ENCODE results near the gene AKAP11.

Gene AKAP11

DNA sequence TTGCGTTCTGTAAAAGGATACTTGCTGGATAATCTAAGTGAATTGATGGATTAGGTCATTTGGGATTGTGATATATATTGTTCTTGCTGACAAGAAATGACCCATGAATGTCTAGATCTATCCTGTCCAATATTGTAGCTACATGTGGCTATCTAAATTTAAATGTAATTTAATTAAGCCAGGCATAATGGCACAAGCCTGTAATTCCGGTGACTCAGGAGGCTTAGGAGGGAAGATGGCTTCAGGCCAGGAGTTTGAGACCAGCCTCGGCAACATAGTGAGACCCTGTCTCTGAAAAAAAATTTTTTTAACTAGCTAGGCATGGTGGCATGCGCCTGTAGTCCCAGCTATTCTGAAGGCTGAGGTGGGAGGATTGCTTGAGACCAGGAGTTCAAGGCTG is 39.3 kb upstream of the AKAP11 start:
- DNase-seq (ENCODE audit: low read depth in 2 of 2): no peak
- H3K4me3 ChIP-seq (replicated peaks in 1 of 2; ENCODE audit: low read depth in 2 of 2, low read length in 2 of 2): no peak overlapping the region
- TF ChIP-seq, protein P1, sequence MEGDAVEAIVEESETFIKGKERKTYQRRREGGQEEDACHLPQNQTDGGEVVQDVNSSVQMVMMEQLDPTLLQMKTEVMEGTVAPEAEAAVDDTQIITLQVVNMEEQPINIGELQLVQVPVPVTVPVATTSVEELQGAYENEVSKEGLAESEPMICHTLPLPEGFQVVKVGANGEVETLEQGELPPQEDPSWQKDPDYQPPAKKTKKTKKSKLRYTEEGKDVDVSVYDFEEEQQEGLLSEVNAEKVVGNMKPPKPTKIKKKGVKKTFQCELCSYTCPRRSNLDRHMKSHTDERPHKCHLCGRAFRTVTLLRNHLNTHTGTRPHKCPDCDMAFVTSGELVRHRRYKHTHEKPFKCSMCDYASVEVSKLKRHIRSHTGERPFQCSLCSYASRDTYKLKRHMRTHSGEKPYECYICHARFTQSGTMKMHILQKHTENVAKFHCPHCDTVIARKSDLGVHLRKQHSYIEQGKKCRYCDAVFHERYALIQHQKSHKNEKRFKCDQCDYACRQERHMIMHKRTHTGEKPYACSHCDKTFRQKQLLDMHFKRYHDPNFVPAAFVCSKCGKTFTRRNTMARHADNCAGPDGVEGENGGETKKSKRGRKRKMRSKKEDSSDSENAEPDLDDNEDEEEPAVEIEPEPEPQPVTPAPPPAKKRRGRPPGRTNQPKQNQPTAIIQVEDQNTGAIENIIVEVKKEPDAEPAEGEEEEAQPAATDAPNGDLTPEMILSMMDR (IDR thresholded peaks at IDR 0.05; ENCODE audit: low read depth, low read length): no peak

DNA sequence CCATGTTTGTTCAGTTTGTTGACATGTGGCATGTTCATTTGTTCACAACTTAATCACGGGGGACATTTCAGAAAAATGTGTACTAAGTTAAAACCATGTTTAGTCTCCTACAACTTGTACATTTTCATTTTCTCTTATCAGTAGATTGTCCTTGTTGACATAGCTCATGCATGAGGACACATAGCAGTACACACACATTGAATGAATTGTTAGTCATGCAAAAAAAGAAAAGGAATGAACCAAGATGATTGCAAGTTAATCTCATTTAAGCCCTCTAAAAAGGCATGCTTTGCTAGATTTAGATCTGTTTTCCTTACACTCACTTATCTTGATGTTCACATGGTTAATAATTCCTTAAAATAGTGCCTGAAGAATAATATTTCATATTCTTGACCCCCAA is 38.2 kb upstream of the AKAP11 start:
- no peak for DNase-seq (ENCODE audit: low read depth in 2 of 2)
- no peak overlapping the region for H3K4me3 ChIP-seq (replicated peaks in 1 of 2; ENCODE audit: low read depth in 2 of 2, low read length in 2 of 2)

DNA sequence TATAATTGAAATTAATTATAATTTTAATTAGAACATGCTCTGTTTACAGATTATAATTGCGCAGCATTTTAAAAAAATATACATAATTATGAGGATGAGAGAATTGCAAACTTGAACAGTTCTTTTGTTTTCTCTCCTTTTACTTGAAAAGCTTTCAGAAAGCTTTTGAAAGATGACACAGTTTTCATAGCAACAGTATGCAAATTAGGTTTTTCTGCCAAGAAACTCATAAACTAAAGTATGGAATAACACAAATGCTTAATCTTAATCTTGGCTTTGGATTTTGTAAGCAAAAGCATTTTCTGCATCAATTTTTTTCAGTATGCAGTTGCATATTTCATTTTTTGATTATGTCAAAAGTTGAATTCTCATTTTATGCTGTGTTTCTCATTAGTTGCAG is 32.8 kb upstream of the AKAP11 start:
- TF ChIP-seq, protein P1 (IDR thresholded peaks at IDR 0.05; ENCODE audit: low read depth, low read length): no peak
- no peak overlapping the region for H3K4me3 ChIP-seq (replicated peaks in 1 of 2; ENCODE audit: low read depth in 2 of 2, low read length in 2 of 2)
- DNase-seq (ENCODE audit: low read depth in 2 of 2): peak in 1 of 2 donors; percentile 16

More for the DNA sequence above, 38.2 kb upstream of the AKAP11 start:
- TF ChIP-seq, protein P1 (IDR thresholded peaks at IDR 0.05; ENCODE audit: low read depth, low read length): no peak

DNA sequence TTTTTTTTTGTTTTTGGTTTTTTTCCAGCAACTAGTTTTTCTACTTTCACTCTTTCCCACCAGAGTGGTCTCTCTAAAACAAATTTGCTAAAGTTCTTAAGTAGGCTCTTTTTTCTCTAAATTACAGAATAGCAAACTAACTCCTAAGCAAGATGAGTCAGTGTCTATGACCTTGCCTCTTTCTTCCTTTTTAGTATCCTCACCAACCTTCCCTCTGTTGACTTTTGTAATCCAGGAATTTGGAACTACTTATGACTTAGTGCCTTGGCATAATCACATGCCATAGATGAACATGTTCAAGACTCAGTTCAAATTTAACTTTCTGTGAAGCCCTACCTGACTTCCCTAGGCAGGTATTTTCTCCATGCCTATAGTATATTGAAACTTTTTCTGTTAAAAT is 32.3 kb upstream of the AKAP11 start:
- TF ChIP-seq, protein P1 (IDR thresholded peaks at IDR 0.05; ENCODE audit: low read depth, low read length): no peak
- DNase-seq (ENCODE audit: low read depth in 2 of 2): peak in 1 of 2 donors; percentile 53
- no peak overlapping the region for H3K4me3 ChIP-seq (replicated peaks in 1 of 2; ENCODE audit: low read depth in 2 of 2, low read length in 2 of 2)

DNA sequence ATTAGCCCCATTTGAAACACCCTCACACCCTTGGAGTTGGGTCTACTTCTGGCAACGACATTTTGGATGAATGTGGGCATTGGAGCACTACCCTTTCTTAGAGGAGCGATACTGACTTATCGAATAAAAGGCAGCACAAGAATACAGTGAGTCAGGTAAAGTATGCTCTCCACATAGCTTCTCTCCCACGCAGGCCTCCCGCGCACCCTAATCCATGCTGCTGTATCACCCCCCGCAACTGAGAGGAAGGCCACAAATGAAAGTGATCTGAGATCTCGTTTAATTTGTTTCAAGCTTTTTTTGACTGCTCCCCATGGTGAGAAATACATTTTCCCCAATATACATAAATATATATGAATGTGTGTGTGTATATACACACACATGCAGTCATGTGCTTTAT is 25.4 kb upstream of the AKAP11 start:
- H3K4me3 ChIP-seq (replicated peaks in 1 of 2; ENCODE audit: low read depth in 2 of 2, low read length in 2 of 2): no peak overlapping the region
- TF ChIP-seq, protein P1 (IDR thresholded peaks at IDR 0.05; ENCODE audit: low read depth, low read length): no peak
- DNase-seq (ENCODE audit: low read depth in 2 of 2): no peak

DNA sequence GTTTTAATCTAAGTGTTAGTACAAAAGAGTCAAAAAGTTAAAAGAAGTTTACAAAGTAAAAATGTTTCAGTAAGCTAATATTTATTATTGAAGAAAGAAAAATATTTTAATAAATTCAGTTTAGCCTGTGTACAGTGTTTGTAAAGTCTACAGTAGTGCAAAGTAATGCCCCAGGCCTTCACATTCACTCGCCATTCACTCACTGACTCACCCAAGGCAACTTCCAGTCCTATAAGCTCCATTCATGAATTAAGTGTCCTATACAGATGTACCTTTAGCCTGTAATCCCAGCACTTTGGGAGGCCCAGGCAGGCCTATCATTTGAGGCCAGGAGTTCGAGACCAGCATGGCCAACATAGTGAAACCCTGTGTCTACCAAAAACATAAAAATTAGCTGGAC is 24.1 kb upstream of the AKAP11 start:
- TF ChIP-seq, protein P1 (IDR thresholded peaks at IDR 0.05; ENCODE audit: low read depth, low read length): no peak
- DNase-seq (ENCODE audit: low read depth in 2 of 2): no peak
- no peak overlapping the region for H3K4me3 ChIP-seq (replicated peaks in 1 of 2; ENCODE audit: low read depth in 2 of 2, low read length in 2 of 2)

DNA sequence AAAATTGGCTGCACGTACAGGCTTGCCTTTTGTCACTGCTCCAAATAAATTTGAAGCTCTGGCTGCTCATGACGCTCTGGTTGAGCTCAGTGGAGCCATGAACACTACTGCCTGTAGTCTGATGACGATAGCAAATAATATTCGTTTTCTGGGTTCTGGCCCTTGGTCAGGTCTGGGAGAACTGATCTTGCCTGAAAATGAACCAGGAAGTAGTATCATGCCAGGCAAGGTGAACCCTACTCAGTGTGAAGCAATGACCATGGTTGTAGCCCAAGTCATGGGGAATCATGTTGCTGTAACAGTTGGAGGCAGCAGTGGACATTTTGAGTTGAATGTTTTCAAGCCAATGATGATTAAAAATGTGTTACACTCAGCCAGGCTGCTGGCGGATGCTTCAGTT is 16.1 kb upstream of the AKAP11 start:
- H3K4me3 ChIP-seq (replicated peaks in 1 of 2; ENCODE audit: low read depth in 2 of 2, low read length in 2 of 2): no peak overlapping the region
- TF ChIP-seq, protein P1 (IDR thresholded peaks at IDR 0.05; ENCODE audit: low read depth, low read length): no peak
- peak in 1 of 2 donors; percentile 29 for DNase-seq (ENCODE audit: low read depth in 2 of 2)
